RWPE2 (cell line): ENCODE data around the gene MPPE1.

ENCODE experiments used
- ATAC-seq: fragments of 200-7000 bp; cut with Tn5 transposase; 3 replicates; pipeline ENCODE4 v1.9.1; 2021; ENCODE audit warnings: low read depth
- DNase-seq: peaks from one replicate; pipeline ENCODE4 v3.0.0-alpha.2; 2020; ENCODE audit warnings: low spot score
- H3K27ac ChIP-seq: fragments of 450-650 bp; 2 replicates; pipeline ENCODE4 v1.5.1; 2017; ENCODE audit warnings: mild to moderate bottlenecking; ENCODE audit not compliant: poor library complexity, severe bottlenecking
- H3K27me3 ChIP-seq: fragments of 250-450 bp; sonication (Bioruptor Pico); 2 replicates; pipeline ENCODE4 v1.5.1; 2021; ENCODE audit warnings: mild to moderate bottlenecking, moderate library complexity; ENCODE audit not compliant: insufficient read depth, poor library complexity, severe bottlenecking
- H3K36me3 ChIP-seq: fragments of 250-450 bp; sonication (Bioruptor Pico); 2 replicates; pipeline ENCODE4 v1.5.1; 2020; ENCODE audit warnings: low read depth, mild to moderate bottlenecking, moderate library complexity
- H3K4me1 ChIP-seq: fragments of 250-450 bp; sonication (Bioruptor Pico); 2 replicates; pipeline ENCODE4 v1.5.1; 2021; ENCODE audit warnings: mild to moderate bottlenecking, moderate library complexity; ENCODE audit not compliant: insufficient read depth, poor library complexity, severe bottlenecking
- H3K4me3 ChIP-seq: fragments of 250-450 bp; sonication (Bioruptor Pico); 2 replicates; pipeline ENCODE4 v1.5.1; 2021; ENCODE audit warnings: mild to moderate bottlenecking, moderate library complexity; ENCODE audit not compliant: severe bottlenecking
- H3K9me3 ChIP-seq: fragments of 250-450 bp; sonication (Bioruptor Pico); 2 replicates; pipeline ENCODE4 v1.5.1; 2021; ENCODE audit warnings: mild to moderate bottlenecking, moderate library complexity; ENCODE audit not compliant: severe bottlenecking
- TF ChIP-seq, protein P1 (sequence below): fragments of 450-650 bp; IDR thresholded peaks from one replicate; pipeline ENCODE4 v1.5.1; 2017; ENCODE audit warnings: mild to moderate bottlenecking, moderate library complexity; ENCODE audit not compliant: poor library complexity, severe bottlenecking

MPPE1 gene

DNA sequence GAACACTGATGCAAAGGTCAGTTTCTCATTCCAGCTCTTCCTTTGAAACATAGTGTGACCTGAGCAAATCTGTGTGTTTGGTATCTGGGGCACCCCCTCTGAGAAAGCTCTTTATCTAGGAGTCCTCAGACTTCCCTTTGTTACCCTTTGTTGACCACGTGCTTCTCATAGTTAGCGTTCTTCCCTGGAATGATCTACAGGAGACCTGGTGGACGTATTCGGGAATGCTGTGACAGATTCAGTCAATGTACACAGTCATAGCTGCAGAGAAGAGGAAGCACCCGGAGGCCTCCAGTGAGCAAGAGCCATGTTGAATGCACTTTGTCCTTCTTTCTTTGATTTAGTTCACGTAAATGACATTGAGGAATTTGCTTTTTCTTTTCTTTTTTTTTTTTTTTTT lies 67.6 kb downstream of the MPPE1 start:
- DNase-seq (no peak), ATAC-seq (no peak)
- Histone ChIP-seq H3K27ac (no peak overlapping the region), H3K9me3 (no peaks in the 10 kb centered on the region), H3K36me3 (no peaks in the 10 kb centered on the region), H3K4me3 (no peak overlapping the region), H3K4me1 (no peaks in the 10 kb centered on the region), H3K27me3 (no peaks in the 10 kb centered on the region)
- TF ChIP-seq, protein P1, sequence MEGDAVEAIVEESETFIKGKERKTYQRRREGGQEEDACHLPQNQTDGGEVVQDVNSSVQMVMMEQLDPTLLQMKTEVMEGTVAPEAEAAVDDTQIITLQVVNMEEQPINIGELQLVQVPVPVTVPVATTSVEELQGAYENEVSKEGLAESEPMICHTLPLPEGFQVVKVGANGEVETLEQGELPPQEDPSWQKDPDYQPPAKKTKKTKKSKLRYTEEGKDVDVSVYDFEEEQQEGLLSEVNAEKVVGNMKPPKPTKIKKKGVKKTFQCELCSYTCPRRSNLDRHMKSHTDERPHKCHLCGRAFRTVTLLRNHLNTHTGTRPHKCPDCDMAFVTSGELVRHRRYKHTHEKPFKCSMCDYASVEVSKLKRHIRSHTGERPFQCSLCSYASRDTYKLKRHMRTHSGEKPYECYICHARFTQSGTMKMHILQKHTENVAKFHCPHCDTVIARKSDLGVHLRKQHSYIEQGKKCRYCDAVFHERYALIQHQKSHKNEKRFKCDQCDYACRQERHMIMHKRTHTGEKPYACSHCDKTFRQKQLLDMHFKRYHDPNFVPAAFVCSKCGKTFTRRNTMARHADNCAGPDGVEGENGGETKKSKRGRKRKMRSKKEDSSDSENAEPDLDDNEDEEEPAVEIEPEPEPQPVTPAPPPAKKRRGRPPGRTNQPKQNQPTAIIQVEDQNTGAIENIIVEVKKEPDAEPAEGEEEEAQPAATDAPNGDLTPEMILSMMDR, result no peak

DNA sequence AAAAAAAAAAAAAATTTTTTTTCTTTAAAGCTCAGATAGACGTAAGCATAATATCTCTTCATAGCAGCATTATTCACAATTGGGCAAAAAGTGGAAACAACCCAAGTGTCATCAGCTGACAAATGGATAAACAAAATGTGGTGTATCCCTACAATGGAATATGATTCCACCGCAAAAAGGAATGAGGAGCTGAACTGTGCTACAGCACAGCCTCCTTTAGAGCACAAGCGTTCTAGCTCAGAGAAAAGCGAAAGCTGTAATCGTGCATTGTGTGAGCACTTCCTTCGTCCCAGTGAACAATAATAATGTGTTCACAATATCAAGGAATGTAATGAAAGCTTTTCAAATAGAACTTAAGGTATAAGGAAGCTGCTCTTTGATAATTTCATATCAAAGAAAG lies 68.6 kb downstream of the MPPE1 start:
- H3K27ac ChIP-seq, result no peak overlapping the region
- H3K9me3 ChIP-seq, result no peaks in the 10 kb centered on the region
- no peaks in the 10 kb centered on the region for H3K36me3 ChIP-seq
- DNase-seq (no peak), ATAC-seq (no peak)
- H3K4me1 ChIP-seq, result no peaks in the 10 kb centered on the region
- TF ChIP-seq, protein P1, result no peak
- H3K27me3 ChIP-seq, result no peaks in the 10 kb centered on the region
- H3K4me3 ChIP-seq, result no peak overlapping the region

DNA sequence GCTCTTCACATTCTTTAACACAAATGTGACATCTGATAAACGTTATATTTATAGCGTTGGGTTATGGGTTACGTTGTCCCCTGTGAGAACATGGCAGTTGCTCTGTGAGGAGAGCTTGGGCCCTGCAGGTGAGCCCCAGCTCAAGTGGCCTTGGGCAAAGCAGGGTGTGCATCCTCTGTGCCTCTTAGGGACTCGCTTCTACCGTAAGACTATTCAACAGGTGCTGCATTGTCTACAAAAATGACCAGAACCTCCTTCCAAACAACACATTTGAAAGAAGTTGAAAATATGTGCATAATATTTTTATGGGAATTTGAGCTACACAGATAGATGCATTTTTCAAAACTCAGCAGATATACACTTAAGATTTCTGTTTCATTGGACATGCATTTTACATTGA lies 73.3 kb downstream of the MPPE1 start:
- DNase-seq, result no peak
- TF ChIP-seq, protein P1, result no peak
- H3K9me3 ChIP-seq, result no peaks in the 10 kb centered on the region
- no peaks in the 10 kb centered on the region for H3K4me1 ChIP-seq
- H3K4me3 ChIP-seq, result no peak overlapping the region
- H3K36me3 ChIP-seq, result no peaks in the 10 kb centered on the region
- no peak for ATAC-seq
- H3K27me3 ChIP-seq, result no peaks in the 10 kb centered on the region
- no peak overlapping the region for H3K27ac ChIP-seq
